ENCODE data around the gene TOR1B.

DNA sequence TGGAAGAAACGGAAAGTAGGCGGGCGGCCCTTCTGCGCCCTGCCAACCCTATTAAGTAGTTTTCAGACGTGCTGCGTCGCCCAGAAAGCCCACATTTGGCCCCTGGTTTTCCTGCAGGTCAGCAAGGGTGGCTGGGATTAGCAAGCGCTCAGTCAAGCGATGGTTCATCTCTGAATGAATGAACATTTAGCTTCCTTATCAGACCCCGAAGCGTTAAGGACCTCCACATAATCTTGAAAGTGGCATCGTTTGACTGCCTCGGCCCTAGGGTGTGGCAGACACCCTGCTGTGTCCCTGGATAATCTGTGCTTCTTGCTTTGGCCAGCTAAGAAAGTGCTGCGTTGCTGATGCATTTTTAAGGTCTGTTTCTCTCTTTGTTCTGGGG lies 684 bp downstream of the TOR1B start:
- TF ChIP-seq CTCF (IDR thresholded peaks at IDR 0.05; ENCODE audit: low read depth, low read length, poor library complexity, severe bottlenecking) (no peak), EZH2phosphoT487 (IDR thresholded peaks at IDR 0.05; ENCODE audit: borderline replicate concordance, low read length) (no peak)

Measured in DOHH2 (cell line).